GM21576 (cell line): ENCODE data around the gene GLT8D2.

Experiments used
- ATAC-seq: cut with Tn5 transposase; IDR thresholded peaks from one replicate; pipeline ENCODE4 v1.9.1; 2021; ENCODE audit warnings: mild to moderate bottlenecking, moderate library complexity; ENCODE audit not compliant: unreplicated experiment

GLT8D2 gene

GRCh38 chr12:104049903-104050356 lies at the start of gene GLT8D2:
GLT8D2 (minus strand) TSS chr12:104050187; CDS start chr12:104019648, 30,539 bp downstream.
- ATAC-seq: no peak

GRCh38 chr12:104097954-104098353 lies 48.0 kb upstream of the GLT8D2 start:
- ATAC-seq: no peak

GRCh38 chr12:104095289-104095688 lies 45.3 kb upstream of the GLT8D2 start:
- ATAC-seq: no peak

GRCh38 chr12:104094284-104094683 lies 44.3 kb upstream of the GLT8D2 start:
- ATAC-seq: no peak

GRCh38 chr12:104091136-104091535 lies 41.1 kb upstream of the GLT8D2 start:
- ATAC-seq: no peak

GRCh38 chr12:104090685-104091084 lies 40.7 kb upstream of the GLT8D2 start:
- no peak for ATAC-seq

GRCh38 chr12:104083769-104084475 lies 33.9 kb upstream of the GLT8D2 start:
- ATAC-seq: peak; percentile 79

GRCh38 chr12:104080764-104081163 lies 30.8 kb upstream of the GLT8D2 start:
- ATAC-seq: no peak

- ATAC-seq: no peak
Observed at GRCh38 chr12:104079024-104079423, 29.0 kb upstream of the GLT8D2 start.

- no peak for ATAC-seq
Observed at GRCh38 chr12:104073699-104074098, 23.7 kb upstream of the GLT8D2 start.

GRCh38 chr12:104072099-104072498 lies 22.1 kb upstream of the GLT8D2 start:
- ATAC-seq: no peak

- ATAC-seq: no peak
Observed at GRCh38 chr12:104064842-104065427, 14.9 kb upstream of the GLT8D2 start.

- ATAC-seq: peak; percentile 82
Observed at GRCh38 chr12:104064031-104064841, 14.2 kb upstream of the GLT8D2 start, which contains the start of gene HCFC2. HCFC2 (plus strand) TSS chr12:104064531; CDS start chr12:104064561, 30 bp downstream.

- peak; percentile 35 for ATAC-seq
Observed at GRCh38 chr12:104063712-104064030, 13.7 kb upstream of the GLT8D2 start.

- ATAC-seq: no peak
Observed at GRCh38 chr12:104060791-104061190, 10.8 kb upstream of the GLT8D2 start.

- ATAC-seq: no peak
Observed at GRCh38 chr12:104059963-104060362, 10.0 kb upstream of the GLT8D2 start.

- ATAC-seq: no peak
Observed at GRCh38 chr12:104058802-104059201, 8.8 kb upstream of the GLT8D2 start.

- no peak for ATAC-seq
Observed at GRCh38 chr12:104057771-104058197, 7.8 kb upstream of the GLT8D2 start.

- ATAC-seq: no peak
Observed at GRCh38 chr12:104056419-104056972, 6.5 kb upstream of the GLT8D2 start.

GRCh38 chr12:104055686-104056388 lies 5.8 kb upstream of the GLT8D2 start:
- no peak for ATAC-seq
